ENCODE data around the gene SLC39A2.

Gene SLC39A2

GRCh38 chr14:21029917-21030316, 30.8 kb downstream of the SLC39A2 start, which contains the start of gene TPPP2:
TPPP2 (plus strand) TSS chr14:21030217; CDS start chr14:21030582, 365 bp downstream.
- no peak within 1 kb of the TSS for H3K9ac ChIP-seq
- H3K27ac ChIP-seq, result no peak within 1 kb of the TSS
- H3K4me3 ChIP-seq (IDR thresholded peaks at IDR 0.05; ENCODE audit: insufficient read depth, low read depth, low read length), result no peak within 1 kb of the TSS

DNA sequence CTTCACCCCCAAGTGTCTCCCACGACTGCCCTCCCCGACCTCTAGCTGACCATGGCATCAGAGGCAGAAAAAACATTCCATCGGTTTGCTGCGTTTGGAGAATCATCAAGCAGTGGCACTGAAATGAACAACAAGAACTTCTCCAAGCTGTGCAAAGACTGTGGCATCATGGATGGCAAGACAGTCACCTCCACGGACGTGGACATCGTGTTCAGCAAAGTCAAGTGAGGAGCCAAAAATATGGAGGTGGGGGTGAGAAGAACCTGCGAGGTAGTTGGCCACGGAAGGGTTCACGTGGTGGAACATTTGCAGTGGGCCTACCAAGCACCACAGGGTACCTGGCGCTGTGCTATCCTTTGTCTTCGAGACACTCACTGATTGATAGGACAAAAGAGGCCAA, 31.4 kb downstream of the SLC39A2 start:
- H4K20me1 ChIP-seq (ENCODE audit: insufficient read depth), result no peaks in the 10 kb centered on the region
- no peak overlapping the region for H3K9ac ChIP-seq
- no peaks in the 10 kb centered on the region for H3K27me3 ChIP-seq (ENCODE audit: insufficient read depth, low read depth)
- H3K4me1 ChIP-seq (ENCODE audit: low read depth, poor library complexity, severe bottlenecking), result no peaks in the 10 kb centered on the region
- H3K36me3 ChIP-seq (ENCODE audit: insufficient read depth), result no peaks in the 10 kb centered on the region
- H2AFZ ChIP-seq (ENCODE audit: low read depth), result no peak overlapping the region
- TF ChIP-seq, protein P1, sequence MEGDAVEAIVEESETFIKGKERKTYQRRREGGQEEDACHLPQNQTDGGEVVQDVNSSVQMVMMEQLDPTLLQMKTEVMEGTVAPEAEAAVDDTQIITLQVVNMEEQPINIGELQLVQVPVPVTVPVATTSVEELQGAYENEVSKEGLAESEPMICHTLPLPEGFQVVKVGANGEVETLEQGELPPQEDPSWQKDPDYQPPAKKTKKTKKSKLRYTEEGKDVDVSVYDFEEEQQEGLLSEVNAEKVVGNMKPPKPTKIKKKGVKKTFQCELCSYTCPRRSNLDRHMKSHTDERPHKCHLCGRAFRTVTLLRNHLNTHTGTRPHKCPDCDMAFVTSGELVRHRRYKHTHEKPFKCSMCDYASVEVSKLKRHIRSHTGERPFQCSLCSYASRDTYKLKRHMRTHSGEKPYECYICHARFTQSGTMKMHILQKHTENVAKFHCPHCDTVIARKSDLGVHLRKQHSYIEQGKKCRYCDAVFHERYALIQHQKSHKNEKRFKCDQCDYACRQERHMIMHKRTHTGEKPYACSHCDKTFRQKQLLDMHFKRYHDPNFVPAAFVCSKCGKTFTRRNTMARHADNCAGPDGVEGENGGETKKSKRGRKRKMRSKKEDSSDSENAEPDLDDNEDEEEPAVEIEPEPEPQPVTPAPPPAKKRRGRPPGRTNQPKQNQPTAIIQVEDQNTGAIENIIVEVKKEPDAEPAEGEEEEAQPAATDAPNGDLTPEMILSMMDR (conservative IDR thresholded peaks at IDR 0.05; ENCODE audit: low read depth, low read length), result no peak
- no peak overlapping the region for H3K4me2 ChIP-seq
- H3K79me2 ChIP-seq (ENCODE audit: insufficient read depth, low read depth), result no peaks in the 10 kb centered on the region
- H3K27ac ChIP-seq, result no peak overlapping the region
- H3K4me3 ChIP-seq (IDR thresholded peaks at IDR 0.05; ENCODE audit: insufficient read depth, low read depth, low read length), result no peak overlapping the region

More at GRCh38 chr14:21029917-21030316, 30.8 kb downstream of the SLC39A2 start, which contains the start of gene TPPP2:
- Histone ChIP-seq H3K4me1 (ENCODE audit: low read depth, poor library complexity, severe bottlenecking) (no peaks in the 10 kb centered on the region), H2AFZ (ENCODE audit: low read depth) (no peak within 1 kb of the TSS), H3K36me3 (ENCODE audit: insufficient read depth) (no peaks in the 10 kb centered on the region), H3K27me3 (ENCODE audit: insufficient read depth, low read depth) (no peaks in the 10 kb centered on the region), H3K79me2 (ENCODE audit: insufficient read depth, low read depth) (no peaks in the 10 kb centered on the region), H4K20me1 (ENCODE audit: insufficient read depth) (no peaks in the 10 kb centered on the region), H3K4me2 (no peak within 1 kb of the TSS)
- TF ChIP-seq, protein P1 (conservative IDR thresholded peaks at IDR 0.05; ENCODE audit: low read depth, low read length), result no peak

DNA sequence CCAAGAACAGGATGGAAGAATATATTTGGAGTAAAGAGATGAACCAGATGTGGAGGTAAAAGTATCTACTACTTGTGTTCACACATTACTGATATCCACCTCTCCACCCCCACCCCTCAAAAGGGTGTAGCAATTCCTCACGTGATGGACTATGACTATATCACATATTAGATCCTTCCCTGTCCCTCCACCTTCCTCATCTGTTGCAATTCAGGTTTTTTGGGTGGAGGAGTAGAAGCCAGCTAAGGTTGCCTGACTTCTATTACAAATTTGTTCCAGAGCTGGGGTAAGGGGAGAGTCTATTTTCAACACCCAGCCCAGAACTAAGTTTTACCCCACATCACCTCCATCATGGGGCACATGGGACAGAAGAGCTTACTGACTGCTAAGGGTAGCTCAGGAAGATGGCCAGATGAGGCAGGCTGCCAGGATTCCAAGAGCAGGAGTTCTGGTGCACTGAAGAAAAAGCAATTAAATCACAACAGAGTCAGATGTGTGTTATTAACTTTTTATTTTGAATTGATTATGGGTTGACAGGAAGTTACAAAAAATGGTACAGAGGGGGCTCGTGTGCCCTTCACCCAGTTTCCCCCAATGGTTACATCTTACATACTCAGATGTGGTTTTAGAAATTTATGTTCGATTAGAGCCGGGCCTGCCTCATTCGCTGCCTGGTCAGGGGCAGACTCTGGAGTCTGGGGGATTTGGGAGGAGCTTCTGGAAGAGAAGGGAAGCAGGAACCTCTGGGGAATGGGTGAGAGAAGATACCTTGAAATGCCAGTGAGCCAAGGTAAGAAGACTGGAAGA, 33.4 kb downstream of the SLC39A2 start:
- Histone ChIP-seq H3K27ac (no peak overlapping the region), H3K9ac (no peak overlapping the region), H3K36me3 (ENCODE audit: insufficient read depth) (no peaks in the 10 kb centered on the region), H3K79me2 (ENCODE audit: insufficient read depth, low read depth) (no peaks in the 10 kb centered on the region), H3K4me3 (IDR thresholded peaks at IDR 0.05; ENCODE audit: insufficient read depth, low read depth, low read length) (no peak overlapping the region), H3K4me1 (ENCODE audit: low read depth, poor library complexity, severe bottlenecking) (no peaks in the 10 kb centered on the region), H4K20me1 (ENCODE audit: insufficient read depth) (no peaks in the 10 kb centered on the region), H3K4me2 (no peak overlapping the region), H2AFZ (ENCODE audit: low read depth) (no peak overlapping the region), H3K27me3 (ENCODE audit: insufficient read depth, low read depth) (no peaks in the 10 kb centered on the region)
- TF ChIP-seq, protein P1 (conservative IDR thresholded peaks at IDR 0.05; ENCODE audit: low read depth, low read length), result no peak

- Histone ChIP-seq H3K36me3 (ENCODE audit: insufficient read depth) (no peaks in the 10 kb centered on the region), H3K27ac (no peak overlapping the region), H3K4me1 (ENCODE audit: low read depth, poor library complexity, severe bottlenecking) (no peaks in the 10 kb centered on the region), H3K27me3 (ENCODE audit: insufficient read depth, low read depth) (no peaks in the 10 kb centered on the region), H3K79me2 (ENCODE audit: insufficient read depth, low read depth) (no peaks in the 10 kb centered on the region), H3K4me3 (IDR thresholded peaks at IDR 0.05; ENCODE audit: insufficient read depth, low read depth, low read length) (no peak overlapping the region), H3K9ac (no peak overlapping the region), H3K4me2 (no peak overlapping the region), H2AFZ (ENCODE audit: low read depth) (no peak overlapping the region), H4K20me1 (ENCODE audit: insufficient read depth) (no peaks in the 10 kb centered on the region)
- TF ChIP-seq, protein P1 (conservative IDR thresholded peaks at IDR 0.05; ENCODE audit: low read depth, low read length), result no peak
These were observed 34.1 kb downstream of the SLC39A2 start for GRCh38 chr14:21033133-21033698.

All from KMS-11 (cell line).